Raji (cell line): ENCODE data around the gene CPZ.

ENCODE experiments used
- POLR2A ChIP-seq: IDR thresholded peaks from 2 replicates; pipeline ENCODE4 v1.6.1; 2011; ENCODE audit warnings: low read depth, low read length, control low read depth; ENCODE audit not compliant: insufficient read depth

CPZ gene

DNA sequence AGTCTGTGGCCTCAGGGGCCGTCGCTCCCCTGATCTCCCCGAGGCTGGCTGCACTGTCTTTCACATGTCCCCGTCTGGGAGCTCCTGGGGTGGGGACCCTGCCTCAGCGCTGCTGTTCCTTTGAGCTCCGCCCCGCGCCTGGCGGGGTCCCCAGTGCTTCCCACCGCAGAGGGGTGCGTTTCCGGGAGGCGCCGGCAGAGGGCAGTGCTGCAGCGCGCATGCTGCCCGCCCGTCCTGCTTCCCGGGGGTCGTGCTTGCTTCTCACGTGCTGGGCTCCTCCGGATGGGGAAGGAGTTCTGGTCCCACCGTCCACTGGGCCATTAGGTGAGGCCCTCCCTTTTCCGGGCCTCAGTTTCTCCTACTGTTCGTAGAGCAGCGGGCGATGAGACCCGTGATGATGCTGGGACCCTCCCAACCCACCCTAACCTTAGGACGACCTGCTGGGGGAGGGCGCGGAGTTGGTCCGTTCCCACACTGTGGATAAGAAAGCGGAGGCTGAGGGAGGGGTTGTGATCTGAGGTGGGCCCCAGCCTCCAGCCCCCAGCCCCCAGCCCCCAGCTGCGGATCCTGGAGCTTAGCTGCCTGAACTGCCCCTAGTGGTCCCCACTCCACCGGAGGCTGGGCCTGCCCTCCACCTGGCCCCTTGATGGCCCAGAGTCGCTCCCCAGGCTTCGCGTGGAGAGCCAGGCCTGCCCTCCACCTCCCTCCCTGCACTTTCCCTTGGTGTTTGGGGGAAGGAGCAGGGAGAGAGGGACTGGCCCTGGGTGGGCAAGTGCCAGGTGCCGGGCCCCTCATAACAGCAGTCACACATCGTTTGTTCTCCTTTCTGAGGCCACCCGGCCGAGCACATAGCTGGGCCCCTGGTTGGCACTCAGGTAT lies 15.3 kb downstream of the CPZ start:
- TF ChIP-seq POLR2A: no peak

DNA sequence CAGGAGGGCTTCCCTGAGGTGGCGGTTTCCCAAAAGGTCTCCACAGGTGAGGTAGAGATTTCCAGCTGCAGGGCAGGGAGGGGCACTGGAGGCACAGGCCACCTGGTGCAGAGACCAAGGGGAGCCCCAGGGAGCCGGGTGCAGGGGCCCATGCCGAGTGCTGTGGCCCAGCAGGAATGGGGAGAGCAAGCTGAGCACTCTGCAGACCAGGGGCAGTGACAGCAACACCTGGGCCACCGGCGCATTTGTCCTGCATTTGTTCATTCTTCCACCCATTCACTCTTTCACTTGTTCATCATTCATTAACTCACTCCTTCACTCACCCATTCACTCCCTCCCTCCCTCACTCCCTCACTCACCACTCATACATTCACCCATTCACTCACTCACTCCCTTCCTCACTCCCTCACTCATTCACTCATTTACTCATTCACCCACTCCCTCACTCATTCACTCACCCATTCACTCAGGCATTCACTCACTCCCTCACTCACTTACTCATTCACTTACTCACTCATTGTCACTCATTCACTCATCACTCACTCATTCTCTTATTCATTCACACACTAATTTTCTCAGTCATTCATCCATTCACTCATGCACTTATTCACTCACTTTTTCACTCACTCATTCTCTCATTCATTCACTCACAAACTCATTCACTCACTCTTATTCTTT lies 16.3 kb downstream of the CPZ start:
- no peak for TF ChIP-seq POLR2A

DNA sequence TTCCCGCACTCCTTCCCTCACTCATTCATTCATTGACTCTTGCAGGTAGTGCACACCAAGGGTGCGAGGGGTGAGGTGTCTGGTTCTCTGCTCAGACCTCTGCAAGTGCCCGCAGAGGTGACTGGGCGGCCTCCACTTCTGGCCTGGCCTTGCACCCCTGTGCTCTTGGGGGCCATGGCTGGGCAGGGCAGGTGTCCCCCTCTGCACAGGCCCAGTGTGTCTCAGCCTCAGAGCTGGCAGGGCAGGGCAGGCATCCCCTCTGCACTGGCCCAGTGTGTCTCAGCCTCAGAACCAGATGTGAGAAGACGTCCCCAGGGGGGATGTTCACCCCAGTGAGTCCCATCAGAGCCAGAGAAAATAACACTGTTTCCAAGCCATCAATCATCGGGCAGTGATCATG lies 16.8 kb downstream of the CPZ start:
- TF ChIP-seq POLR2A: no peak

DNA sequence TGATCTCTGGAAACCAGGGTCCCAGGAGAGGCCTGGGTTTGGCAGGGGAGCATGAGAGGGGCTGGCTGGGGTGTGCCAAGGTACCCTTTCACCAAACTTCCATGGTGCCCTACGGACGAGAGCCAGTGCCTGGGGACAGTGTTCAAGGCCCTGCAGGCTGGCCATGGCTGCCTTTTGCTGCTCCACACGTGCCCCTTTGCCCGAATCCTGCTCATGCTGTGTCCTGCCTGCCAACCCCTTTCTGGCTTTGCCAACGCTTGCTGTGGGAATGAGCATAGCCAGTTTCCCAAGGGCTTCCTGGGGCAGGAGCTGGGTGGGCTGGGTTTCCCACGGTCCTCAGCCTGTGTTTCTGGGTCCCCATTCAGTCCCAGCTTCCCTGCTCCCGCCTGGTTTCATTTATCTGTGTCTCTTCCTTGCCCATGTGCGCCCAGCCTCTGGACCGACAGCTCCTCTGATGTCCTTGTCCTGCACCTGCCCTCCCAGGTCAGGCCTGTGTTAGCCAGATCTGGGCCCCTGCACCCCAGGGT lies 17.3 kb downstream of the CPZ start:
- TF ChIP-seq POLR2A: no peak

DNA sequence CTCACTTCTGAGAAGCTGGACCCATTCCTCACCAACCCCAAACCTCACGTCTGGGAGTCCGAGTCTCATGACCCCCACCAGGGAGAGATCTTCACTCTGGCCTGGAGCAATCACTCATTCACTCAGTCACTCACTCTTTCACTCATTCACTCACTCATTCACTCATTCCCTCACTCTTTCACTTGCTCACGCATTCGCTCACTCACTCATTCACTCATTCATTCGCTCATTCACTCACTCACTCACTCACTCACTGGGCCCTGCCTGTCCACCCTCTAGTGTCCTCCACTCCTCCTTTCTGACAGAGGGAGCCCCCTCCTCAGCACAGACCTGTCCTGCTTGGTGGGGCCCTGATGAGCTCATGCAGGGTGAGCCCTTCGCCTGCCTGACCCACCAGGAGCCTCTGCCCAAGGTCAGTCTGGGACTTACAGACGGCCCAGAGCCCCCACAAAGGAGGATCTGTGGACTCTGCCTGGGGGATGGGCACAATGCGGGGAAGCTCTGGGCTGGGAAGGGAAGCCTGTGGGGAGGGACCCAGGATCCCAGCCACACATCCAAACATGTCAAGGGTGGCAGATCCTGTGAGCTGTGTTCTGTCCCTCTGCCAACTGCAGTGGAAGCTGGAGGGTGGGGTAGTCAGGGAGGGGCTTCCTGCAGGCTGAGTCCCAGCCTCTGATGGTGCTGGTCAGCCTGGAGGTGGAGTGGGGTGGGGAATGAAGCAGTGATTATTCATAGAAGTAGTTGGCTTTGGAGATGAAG lies 18.5 kb downstream of the CPZ start:
- no peak for TF ChIP-seq POLR2A

DNA sequence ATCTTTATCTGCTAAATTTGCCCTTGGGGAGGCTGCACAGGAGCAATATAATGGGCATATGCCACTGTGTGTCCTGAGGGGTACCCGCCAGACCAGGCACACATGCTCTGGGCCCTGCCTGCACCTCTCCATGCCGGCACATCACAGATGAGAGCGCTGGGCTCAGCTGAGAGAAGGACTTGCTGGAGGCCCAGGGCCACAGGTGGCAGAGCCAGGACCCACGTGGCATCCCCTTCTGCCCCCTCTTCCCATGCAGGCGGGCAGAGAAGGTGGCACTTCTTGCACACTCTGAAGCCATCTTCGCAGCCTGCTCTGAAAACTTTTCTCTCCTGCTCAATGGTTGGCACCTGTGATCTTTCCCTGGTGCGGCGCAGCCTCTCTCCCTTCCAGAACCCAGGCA lies 20.1 kb downstream of the CPZ start:
- no peak for TF ChIP-seq POLR2A

DNA sequence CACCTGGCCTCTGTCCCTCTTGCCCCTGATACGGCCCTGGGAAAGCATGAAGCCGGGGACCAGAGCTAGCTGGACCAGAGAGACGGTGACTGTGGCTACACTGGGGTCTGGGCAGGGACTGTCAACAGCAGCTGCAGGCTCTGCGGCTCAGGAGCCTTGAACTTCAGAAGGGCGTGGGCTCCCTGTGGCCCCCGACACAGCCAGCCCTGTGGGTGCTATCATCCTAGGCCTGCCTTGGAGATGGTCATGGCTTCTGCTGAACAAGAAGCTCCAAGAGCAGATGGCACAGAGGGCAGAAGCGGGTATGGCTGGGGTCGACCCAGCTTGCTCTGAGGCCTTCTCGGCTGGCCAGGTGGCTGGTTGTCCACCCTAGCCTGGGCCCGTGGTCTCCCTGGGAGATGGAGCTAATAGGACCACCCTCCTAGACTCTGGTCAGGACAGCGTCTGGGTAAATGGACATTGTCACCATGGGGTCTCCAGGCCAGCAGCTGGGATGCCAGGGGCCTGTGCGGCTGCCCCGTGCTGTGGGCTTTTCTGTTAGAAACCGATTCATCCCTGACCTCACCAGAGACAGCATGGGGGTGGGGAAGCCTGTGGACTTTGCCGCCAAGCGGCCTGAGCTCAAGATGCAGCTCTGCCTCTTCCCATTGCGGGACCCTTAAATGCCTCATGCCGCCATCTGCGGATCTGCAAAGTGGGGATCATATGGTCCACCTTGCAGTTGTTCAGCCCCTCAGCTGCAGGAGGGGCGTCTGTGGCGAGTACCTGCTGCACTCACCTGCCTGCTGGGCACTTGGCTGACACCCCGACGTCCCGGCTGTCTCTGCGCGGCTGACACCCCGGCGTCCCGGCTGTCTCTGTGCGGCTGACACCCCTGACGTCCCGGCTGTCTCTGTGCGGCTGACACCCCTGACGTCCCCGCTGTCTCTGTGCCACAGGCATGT lies 21.1 kb downstream of the CPZ start:
- no peak for TF ChIP-seq POLR2A

DNA sequence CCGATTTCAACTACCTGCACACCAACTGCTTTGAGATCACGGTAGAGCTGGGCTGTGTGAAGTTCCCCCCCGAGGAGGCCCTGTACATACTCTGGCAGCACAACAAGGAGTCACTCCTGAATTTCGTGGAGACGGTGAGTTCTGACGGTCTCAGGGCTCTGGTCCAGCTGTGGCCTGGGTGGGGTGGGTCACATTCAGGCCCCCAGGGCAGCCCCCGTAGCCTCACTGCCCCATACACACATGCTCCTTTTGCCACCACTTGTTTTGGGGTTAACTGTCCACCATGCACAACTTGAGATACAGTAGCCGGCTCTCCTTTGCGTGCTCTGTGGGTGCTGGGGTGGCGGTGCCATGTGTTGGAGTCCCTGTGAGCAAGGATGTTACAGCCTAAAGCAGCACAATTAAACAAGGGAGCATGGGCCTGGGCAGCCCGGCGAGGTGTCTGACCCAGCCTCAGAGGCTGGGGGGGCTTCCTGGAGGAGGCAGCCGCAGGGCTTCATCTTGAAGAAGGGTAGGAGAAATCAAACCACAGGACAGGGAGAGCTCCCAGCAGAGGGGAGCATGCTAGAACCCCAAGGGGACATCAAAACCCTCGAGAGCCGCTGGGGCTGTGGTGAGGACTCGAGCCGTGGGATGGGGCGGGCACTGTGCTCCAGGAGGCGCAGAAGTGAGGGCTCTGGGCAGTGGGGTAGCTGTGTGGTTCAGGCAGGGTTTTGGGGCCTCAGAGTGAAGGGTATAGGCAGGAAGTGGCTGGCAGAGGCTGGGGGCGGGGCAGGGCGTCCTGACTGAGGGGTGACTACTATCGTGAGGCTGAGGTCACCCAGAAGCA lies 22.0 kb downstream of the CPZ start:
- no peak for TF ChIP-seq POLR2A

DNA sequence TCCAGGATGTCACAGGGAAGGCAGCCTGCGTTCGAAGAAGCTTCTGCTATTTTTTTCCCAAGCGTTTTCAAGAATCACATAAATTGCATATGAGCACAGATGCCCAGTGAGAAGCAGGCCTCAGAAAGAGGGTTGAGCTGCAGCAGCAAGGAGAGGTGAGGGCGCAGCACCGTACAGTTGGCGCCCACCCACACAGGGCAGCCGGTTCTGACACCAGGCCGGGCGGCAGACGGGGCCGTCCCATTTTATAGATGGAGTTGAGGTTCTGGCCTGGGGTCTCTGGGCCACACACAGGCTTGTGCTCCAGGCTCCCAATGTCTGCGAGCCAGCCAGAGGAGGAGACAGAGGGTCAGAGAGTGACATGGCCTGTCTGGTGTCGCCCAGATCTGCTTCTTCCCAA lies 22.8 kb downstream of the CPZ start:
- no peak for TF ChIP-seq POLR2A

DNA sequence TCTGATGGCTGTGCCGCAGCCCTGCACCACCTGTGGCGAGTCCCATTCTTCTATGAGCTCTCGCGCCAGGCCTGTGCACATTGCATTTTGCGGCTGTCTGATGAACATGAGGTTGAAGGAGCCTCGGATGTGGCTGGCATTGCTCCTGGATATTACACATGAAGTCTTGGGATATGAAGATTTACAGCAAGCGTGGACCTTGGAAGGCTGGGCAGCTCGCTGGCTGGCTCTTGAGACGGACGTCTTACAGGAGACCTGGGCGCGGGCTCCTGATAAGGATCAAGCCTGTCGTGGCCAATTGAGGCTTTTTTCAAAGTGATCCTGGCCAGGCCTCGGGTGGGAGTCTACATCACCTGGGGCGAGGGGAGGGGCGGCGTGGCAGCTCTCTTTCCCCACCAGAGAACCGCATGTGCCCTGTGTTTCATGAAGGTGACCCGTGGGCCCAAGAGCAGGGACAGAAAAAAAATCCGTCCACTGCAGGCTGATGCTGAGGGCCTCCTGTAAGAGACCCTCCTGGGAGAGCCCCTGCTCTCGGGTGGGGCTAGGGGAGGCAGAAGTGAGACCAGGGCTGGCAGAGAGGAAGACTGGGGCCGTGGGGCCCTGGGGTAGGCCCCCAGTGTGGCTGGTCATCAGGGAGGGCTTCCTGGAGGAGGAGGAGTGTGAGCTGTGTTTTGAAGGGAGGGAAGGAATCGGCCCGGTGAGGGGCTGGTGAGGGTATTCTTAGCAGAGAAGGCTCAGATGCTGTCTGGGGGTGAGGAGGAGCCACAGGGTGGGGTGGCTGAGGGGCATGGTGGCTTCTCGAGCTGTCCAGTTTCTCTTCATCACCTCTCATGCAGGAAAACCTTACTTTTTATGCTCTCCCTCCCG lies 23.6 kb downstream of the CPZ start:
- no peak for TF ChIP-seq POLR2A

DNA sequence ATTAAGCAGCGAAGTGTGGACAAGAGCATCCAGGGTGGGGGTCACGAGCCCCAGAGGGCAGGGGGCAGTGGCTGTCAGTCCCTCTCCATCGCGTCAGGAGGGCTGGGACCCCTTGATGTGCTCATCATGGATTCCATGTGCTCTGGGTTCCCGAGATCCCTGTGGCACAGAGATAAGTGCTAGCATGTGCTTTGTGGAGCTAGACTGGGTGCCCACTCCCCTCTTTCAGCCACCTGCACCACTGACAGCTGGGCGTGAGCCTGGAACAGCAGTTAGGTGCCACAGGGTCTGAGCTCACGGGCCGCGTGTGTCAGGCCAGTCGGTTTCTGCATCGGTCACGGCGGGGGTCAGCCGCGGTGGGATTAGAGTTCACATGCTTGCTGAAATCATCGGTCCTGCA lies 24.3 kb downstream of the CPZ start:
- TF ChIP-seq POLR2A: no peak

DNA sequence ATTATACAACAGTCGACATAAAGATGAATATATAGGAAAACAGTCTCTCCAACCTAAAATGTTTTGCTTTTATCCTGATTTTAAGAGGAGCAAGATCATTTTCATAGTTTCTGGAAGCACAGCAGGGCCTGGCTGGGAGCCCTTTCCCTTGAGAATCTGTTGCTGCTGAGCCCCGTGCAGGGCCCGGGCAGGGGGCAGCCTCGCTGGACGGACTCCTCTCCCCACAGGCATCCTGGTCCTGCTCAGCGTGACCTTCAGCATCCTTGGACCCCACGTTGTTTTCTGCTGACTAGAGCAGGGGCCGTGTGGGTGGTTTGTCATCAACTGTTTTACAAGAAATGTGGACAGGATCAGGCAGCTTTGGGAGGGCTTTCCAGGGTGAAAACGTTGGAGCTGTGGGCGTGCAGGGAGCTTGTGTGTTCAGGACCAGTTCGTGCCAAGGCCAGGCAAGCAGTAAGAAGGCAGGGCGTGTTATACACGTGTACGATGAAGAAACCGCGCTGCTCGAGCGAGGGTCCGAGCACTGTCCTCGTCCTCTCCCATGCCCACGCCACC lies 25.0 kb downstream of the CPZ start:
- no peak for TF ChIP-seq POLR2A
